ENCODE measurements around the gene SH3D19.

- TF ChIP-seq, protein P1, sequence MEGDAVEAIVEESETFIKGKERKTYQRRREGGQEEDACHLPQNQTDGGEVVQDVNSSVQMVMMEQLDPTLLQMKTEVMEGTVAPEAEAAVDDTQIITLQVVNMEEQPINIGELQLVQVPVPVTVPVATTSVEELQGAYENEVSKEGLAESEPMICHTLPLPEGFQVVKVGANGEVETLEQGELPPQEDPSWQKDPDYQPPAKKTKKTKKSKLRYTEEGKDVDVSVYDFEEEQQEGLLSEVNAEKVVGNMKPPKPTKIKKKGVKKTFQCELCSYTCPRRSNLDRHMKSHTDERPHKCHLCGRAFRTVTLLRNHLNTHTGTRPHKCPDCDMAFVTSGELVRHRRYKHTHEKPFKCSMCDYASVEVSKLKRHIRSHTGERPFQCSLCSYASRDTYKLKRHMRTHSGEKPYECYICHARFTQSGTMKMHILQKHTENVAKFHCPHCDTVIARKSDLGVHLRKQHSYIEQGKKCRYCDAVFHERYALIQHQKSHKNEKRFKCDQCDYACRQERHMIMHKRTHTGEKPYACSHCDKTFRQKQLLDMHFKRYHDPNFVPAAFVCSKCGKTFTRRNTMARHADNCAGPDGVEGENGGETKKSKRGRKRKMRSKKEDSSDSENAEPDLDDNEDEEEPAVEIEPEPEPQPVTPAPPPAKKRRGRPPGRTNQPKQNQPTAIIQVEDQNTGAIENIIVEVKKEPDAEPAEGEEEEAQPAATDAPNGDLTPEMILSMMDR (IDR thresholded peaks at IDR 0.05), result no peak
- no peak for TF ChIP-seq POLR2A (IDR thresholded peaks at IDR 0.05)
Measured at GRCh38 chr4:151144329-151145072, 180.9 kb downstream of the SH3D19 start.

Data from Peyer's patch (tissue), 4 donors.